ENCODE data around the gene SHISA5. TPM values are rescaled to one million over a fixed set of nuclear protein-coding genes. Genes with fewer than 3 reads are reported as not detected.

Gene SHISA5
- total and polyA plus RNA-seq, 2 of the 8 experiments (the other 6 are each of a cell fraction or from before 2014, with no cell fraction given) = 196 to 315 TPM

- TF ChIP-seq USF2 (IDR thresholded peaks at IDR 0.05; ENCODE audit: low read length) (no peak), EZH2 (IDR thresholded peaks at IDR 0.05; ENCODE audit: low read depth, low read length, severe bottlenecking) (no peak), E2F6 (IDR thresholded peaks at IDR 0.05) (no peak)
These were observed 1.9 kb downstream of the SHISA5 start (continued) for GRCh38 chr3:48502121-48502520.

Data from H1 (cell line).